GM10266 (cell line): Measurements from ENCODE around the gene MGAT5.
"Not testable (repeated sequence)": the region's sequence is repeated elsewhere in the genome, so short reads cannot be mapped to it uniquely, and the experiment has no call there.

Experiments used
- DNase-seq: peaks from one replicate; pipeline ENCODE4 v3.0.0; 2012; ENCODE audit errors: extremely low spot score
- CTCF ChIP-seq: IDR thresholded peaks from 2 replicates; pipeline ENCODE4 v1.5.1; 2012; ENCODE audit warnings: mild to moderate bottlenecking, low read depth; ENCODE audit not compliant: control insufficient read depth, insufficient read depth; ENCODE audit errors: missing control alignments

MGAT5 gene

GRCh38 chr2:134469516-134470115 is 215.7 kb downstream of the MGAT5 start:
- no peak for DNase-seq
- TF ChIP-seq CTCF = no peak

- TF ChIP-seq CTCF = no peak
- no peak for DNase-seq
Measured at GRCh38 chr2:134470561-134471168, 216.8 kb downstream of the MGAT5 start.

- not testable (repeated sequence) for DNase-seq
Measured at GRCh38 chr2:134476982-134477381, 223.1 kb downstream of the MGAT5 start.

GRCh38 chr2:134479696-134480330 is 225.9 kb downstream of the MGAT5 start:
- no peak for TF ChIP-seq CTCF
- DNase-seq = no peak

- no peak for DNase-seq
- TF ChIP-seq CTCF = no peak
Measured at GRCh38 chr2:134482131-134482723, 228.4 kb downstream of the MGAT5 start.

- DNase-seq = no peak
- no peak for TF ChIP-seq CTCF
Measured at GRCh38 chr2:134482766-134483340, 229.0 kb downstream of the MGAT5 start.

- no peak for TF ChIP-seq CTCF
- DNase-seq = no peak
Measured at GRCh38 chr2:134489732-134490384, 236.0 kb downstream of the MGAT5 start.
